Endothelial cell of umbilical vein (primary cell): ENCODE measurements around the gene C15orf61. TPM values are rescaled to one million over a fixed set of nuclear protein-coding genes. Genes with fewer than 3 reads are reported as not detected.

Experiments used
- BruUV-seq: library from RNA; stranded (reverse); fragments of 400-500 nt; replicated peaks from 2 replicates; lab custom pipeline; 2021; lab: Mats Ljungman, UMichigan
- CTCF ChIA-PET: fragments of 300-600, 350-600 bp; sonication (Branson Sonifier 250); formaldehyde crosslinking; loops from one replicate; lab custom pipeline; 2021; ENCODE audit warnings: antibody characterized with exemption, inconsistent platforms; lab: Charles Lee
- POLR2A ChIA-PET: fragments of 300-600, 350-600 bp; sonication (Branson Sonifier 250); formaldehyde crosslinking; loops from one replicate; lab custom pipeline; 2021; ENCODE audit warnings: antibody characterized with exemption, inconsistent platforms; lab: Charles Lee
- DNase-seq: peaks from one replicate; pipeline ENCODE4 v3.0.0-alpha.2; 2011; ENCODE audit warnings: low read depth, low spot score
- FAIRE-seq: peaks from 2 replicates; lab custom pipeline; 2011; peaks lifted over from hg19 to GRCh38; lab: Jason Lieb, UNC
- H2AFZ ChIP-seq: 2 replicates; pipeline ENCODE4 v1.6.0; 2012; ENCODE audit warnings: low read depth, low read length, control low read depth, inconsistent platforms
- H3K27ac ChIP-seq: 2 replicates; pipeline ENCODE4 v1.5.1; 2011; ENCODE audit warnings: low read depth, mild to moderate bottlenecking, control low read depth, low read length, moderate library complexity; ENCODE audit not compliant: insufficient read depth
- H3K27me3 ChIP-seq, 2 experiments: 2 replicates each; pipeline versions ENCODE4 v1.6.0 to v1.6.1; 2011; ENCODE audit warnings: low read length in 2 of 2, mixed read lengths in 1 of 2; ENCODE audit not compliant: control insufficient read depth in 2 of 2, insufficient read depth in 2 of 2
- H3K36me3 ChIP-seq, 2 experiments: 2 replicates in 1 of 2; 3 replicates in 1 of 2; pipeline ENCODE4 v1.5.1; 2011; ENCODE audit warnings: low read length in 2 of 2, mild to moderate bottlenecking in 1 of 2, moderate library complexity in 1 of 2; ENCODE audit not compliant: control insufficient read depth in 2 of 2, insufficient read depth in 2 of 2; ENCODE audit errors: extremely low read depth in 1 of 2
- H3K4me1 ChIP-seq: 3 replicates; pipeline ENCODE4 v1.5.1; 2011; ENCODE audit warnings: mild to moderate bottlenecking, low read length; ENCODE audit not compliant: control insufficient read depth, insufficient read depth; ENCODE audit errors: extremely low read depth
- H3K4me2 ChIP-seq: 2 replicates; pipeline ENCODE4 v1.6.1; 2011; ENCODE audit warnings: low read length, control low read depth, mixed read lengths; ENCODE audit not compliant: insufficient read depth
- H3K4me3 ChIP-seq, 3 experiments: fragments of 200-600 bp in 1 of 3; sonication (generic), shearing (Covaris generic) in 1 of 3; replicated peaks in 1 of 3; 2 replicates each; pipeline ENCODE4 v1.5.1; 2011 to 2016; ENCODE audit warnings: control low read depth in 3 of 3, low read length in 3 of 3, mild to moderate bottlenecking in 2 of 3, inconsistent platforms in 1 of 3, low read depth in 1 of 3, moderate library complexity in 1 of 3; ENCODE audit not compliant: insufficient read depth in 1 of 3
- H3K79me2 ChIP-seq: 2 replicates; pipeline ENCODE4 v1.6.0; 2012; ENCODE audit warnings: low read length, inconsistent platforms; ENCODE audit not compliant: control insufficient read depth, insufficient read depth
- H3K9ac ChIP-seq: replicated peaks from 2 replicates; pipeline ENCODE3; 2011; ENCODE audit warnings: low read length, control low read depth; ENCODE audit not compliant: insufficient read depth; ENCODE audit errors: extremely low read depth
- H3K9me1 ChIP-seq: replicated peaks from 3 replicates; pipeline ENCODE4 v1.6.0; 2011; ENCODE audit warnings: mild to moderate bottlenecking, low read length; ENCODE audit not compliant: control insufficient read depth, insufficient read depth; ENCODE audit errors: extremely low read depth
- H3K9me3 ChIP-seq: replicated peaks from 2 replicates; pipeline ENCODE4 v1.5.1; 2012; ENCODE audit warnings: low read length, inconsistent platforms; ENCODE audit not compliant: control insufficient read depth, insufficient read depth
- H4K20me1 ChIP-seq: replicated peaks from 2 replicates; pipeline ENCODE3; 2011; ENCODE audit warnings: mild to moderate bottlenecking, low read length; ENCODE audit not compliant: control insufficient read depth, insufficient read depth; ENCODE audit errors: extremely low read depth
- CTCF ChIP-seq, 2 donors: IDR thresholded peaks; 1 replicate in 1 of 2; 2 replicates in 1 of 2; pipeline ENCODE4 v1.5.1; 2011; ENCODE audit warnings: low read length in 2 of 2, mild to moderate bottlenecking in 2 of 2, moderate library complexity in 2 of 2, control low read depth in 1 of 2, inconsistent platforms in 1 of 2, low read depth in 1 of 2; ENCODE audit not compliant: insufficient read depth in 1 of 2; ENCODE audit errors: extremely low read depth in 1 of 2
- EZH2 ChIP-seq: IDR thresholded peaks from 2 replicates; pipeline ENCODE4 v1.6.1; 2012; ENCODE audit warnings: borderline replicate concordance, low read depth, mild to moderate bottlenecking, moderate library complexity, low read length, inconsistent platforms; ENCODE audit not compliant: severe bottlenecking
- FOS ChIP-seq: IDR thresholded peaks from 2 replicates; pipeline ENCODE4 v1.6.1; 2011; ENCODE audit warnings: mild to moderate bottlenecking, low read length, moderate library complexity, borderline replicate concordance; ENCODE audit not compliant: insufficient read depth
- GATA2 ChIP-seq: IDR thresholded peaks from 2 replicates; pipeline ENCODE4 v1.7.0; 2011; ENCODE audit warnings: low read depth, mild to moderate bottlenecking, moderate library complexity, mixed read lengths, low read length; ENCODE audit not compliant: insufficient read length, insufficient read depth
- JUN ChIP-seq: IDR thresholded peaks from 2 replicates; pipeline ENCODE4 v1.6.1; 2011; ENCODE audit warnings: borderline replicate concordance, low read depth; ENCODE audit not compliant: insufficient read length, insufficient read depth
- MAX ChIP-seq: IDR thresholded peaks from 2 replicates; pipeline ENCODE4 v1.6.1; 2011; ENCODE audit not compliant: insufficient read depth, insufficient read length
- MYC ChIP-seq: IDR thresholded peaks from one replicate; pipeline ENCODE4 v1.6.1; 2011; ENCODE audit warnings: mild to moderate bottlenecking, low read depth, low read length
- POLR2A ChIP-seq: IDR thresholded peaks from 2 replicates; pipeline ENCODE4 v1.6.1; 2012; ENCODE audit warnings: low read depth, mild to moderate bottlenecking, control low read depth, low read length
- POLR2AphosphoS5 ChIP-seq: IDR thresholded peaks from 2 replicates; pipeline ENCODE4 v1.6.1; 2012; ENCODE audit warnings: low read depth, mild to moderate bottlenecking, control low read depth, low read length, moderate library complexity; ENCODE audit not compliant: insufficient read depth
- dilution Hi-C: fragments of 300-500 bp; cut with MboI; formaldehyde crosslinking; loops from one replicate; pipeline ENCODE4 v1.15.0; 2019; ENCODE audit warnings: low sequenced_read_pairs; ENCODE audit not compliant: extremely low pct_ligation_motif_present
- intact Hi-C: fragments of 100-400 bp; cut with micrococcal nuclease; formaldehyde crosslinking; loops from one replicate; pipeline ENCODE4 v1.10.0; 2022
- polyA plus RNA-seq, 4 experiments: library from polyadenylated mRNA; depleted of rRNA in 3 of 4; stranded (reverse) in 3 of 4; unstranded in 1 of 4; fragments of >200 nt; gene quantifications; 2 replicates each; pipeline versions ENCODE4 v1.2.1 to v1.2.3, GENCODE V29; 2011 to 2012; ENCODE audit warnings: missing spikeins in 1 of 4
- total RNA-seq: library from RNA; stranded (reverse); gene quantifications from 2 replicates; pipeline ENCODE4 v1.2.3, GENCODE V29; 2021

C15orf61 gene
- total and polyA plus RNA-seq, 2 donors (not counting 3 experiments of a cell fraction or from before 2014, with no cell fraction given) = 3.2 to 4.1 TPM

- no peak for DNase-seq
- H4K20me1 ChIP-seq = no peaks in the 10 kb centered on the region
- no TSS peak for BruUV-seq
- intact Hi-C loops = no loop called here
- dilution Hi-C loops = no loop called here
- FAIRE-seq = no peak
- no peak overlapping the region for H2AFZ ChIP-seq
- no peaks in the 10 kb centered on the region for H3K79me2 ChIP-seq
- TF ChIP-seq FOS = no peak
- no peak for TF ChIP-seq POLR2A
- H3K9me1 ChIP-seq = no peaks in the 10 kb centered on the region
- H3K4me3 ChIP-seq = no peak overlapping the region
- no peak overlapping the region for H3K9ac ChIP-seq
- H3K4me2 ChIP-seq = no peak overlapping the region
- peaks cover 3% of the 10 kb centered on the region for H3K4me1 ChIP-seq
- no peaks in the 10 kb centered on the region for H3K36me3 ChIP-seq
- no peak overlapping the region for H3K27ac ChIP-seq
- no peaks in the 10 kb centered on the region for H3K27me3 ChIP-seq
- no peaks in the 10 kb centered on the region for H3K9me3 ChIP-seq
- POLR2A ChIA-PET = no interaction called here
- CTCF ChIA-PET = interaction anchor here (0.6 kb wide), 1 partner anchor 14 kb away, joined by 3 read pairs; no protein-coding TSS in a partner anchor
These were observed 52.3 kb downstream of the C15orf61 start for GRCh38 chr15:67573194-67573593.

GRCh38 chr15:67575039-67575502 is 54.1 kb downstream of the C15orf61 start:
- no peak overlapping the region for H3K4me3 ChIP-seq
- no peak overlapping the region for H3K9ac ChIP-seq
- BruUV-seq = no TSS peak
- POLR2A ChIA-PET = no interaction called here
- H2AFZ ChIP-seq = no peak overlapping the region
- H3K4me2 ChIP-seq = no peak overlapping the region
- H3K27me3 ChIP-seq = no peaks in the 10 kb centered on the region
- H3K36me3 ChIP-seq = no peaks in the 10 kb centered on the region
- H3K79me2 ChIP-seq = no peaks in the 10 kb centered on the region
- peaks cover 3% of the 10 kb centered on the region for H3K4me1 ChIP-seq
- no peak for FAIRE-seq
- H3K27ac ChIP-seq = no peak overlapping the region
- H3K9me3 ChIP-seq = no peaks in the 10 kb centered on the region
- no peaks in the 10 kb centered on the region for H3K9me1 ChIP-seq
- dilution Hi-C loops = no loop called here
- DNase-seq = no peak
- CTCF ChIA-PET = no interaction called here
- intact Hi-C loops = no loop called here
- TF ChIP-seq JUN (no peak), FOS (no peak), MYC (no peak), POLR2A (no peak), POLR2AphosphoS5 (no peak), GATA2 (no peak), MAX (no peak), EZH2 (no peak), CTCF (IDR thresholded peaks at IDR 0.05; ENCODE audit: extremely low read depth in 1 of 2, insufficient read depth in 1 of 2, low read depth in 1 of 2, low read length in 2 of 2) (no peak)
- H4K20me1 ChIP-seq = no peaks in the 10 kb centered on the region
